MM.1S (cell line): ENCODE data around the gene PHLDB3.
A peak's percentile ranks its signal among the peaks of the same experiment; 100 is the strongest.

Source experiments
- DNase-seq: peaks from one replicate; pipeline ENCODE4 v3.0.0-alpha.2; 2015
- H2AFZ ChIP-seq: fragments of 300-600 bp; sonication (generic); 2 replicates; pipeline ENCODE4 v1.6.0; 2016; ENCODE audit warnings: antibody characterized with exemption, low read length
- H3F3A ChIP-seq: fragments of 300-600 bp; sonication (generic); 2 replicates; pipeline ENCODE4 v1.6.1; 2016; ENCODE audit warnings: mild to moderate bottlenecking, antibody characterized with exemption, low read length, moderate library complexity, mixed read lengths; ENCODE audit not compliant: insufficient read depth
- H3K27ac ChIP-seq: fragments of 300-600 bp; sonication (generic); 2 replicates; pipeline ENCODE4 v1.5.1; 2016; ENCODE audit warnings: mild to moderate bottlenecking, low read length
- H3K27me3 ChIP-seq: fragments of 300-600 bp; sonication (generic); replicated peaks from 2 replicates; pipeline ENCODE4 v1.6.0; 2016; ENCODE audit warnings: low read length; ENCODE audit not compliant: insufficient read depth
- H3K36me3 ChIP-seq: fragments of 300-600 bp; sonication (generic); replicated peaks from 2 replicates; pipeline ENCODE4 v1.6.1; 2016; ENCODE audit warnings: mild to moderate bottlenecking, low read length, mixed read lengths; ENCODE audit not compliant: insufficient read depth
- H3K4me1 ChIP-seq: fragments of 300-600 bp; sonication (generic); 2 replicates; pipeline ENCODE4 v1.6.1; 2016; ENCODE audit warnings: low read length, mixed read lengths
- H3K4me2 ChIP-seq: fragments of 300-600 bp; sonication (generic); 2 replicates; pipeline ENCODE4 v1.6.0; 2016; ENCODE audit warnings: low read depth, low read length
- H3K4me3 ChIP-seq: fragments of 300-600 bp; sonication (generic); 2 replicates; pipeline ENCODE4 v1.5.1; 2016; ENCODE audit warnings: low read length, mixed read lengths
- H3K79me2 ChIP-seq: fragments of 300-600 bp; sonication (generic); 2 replicates; pipeline ENCODE4 v1.6.1; 2016; ENCODE audit warnings: mixed run types, low read length, mixed read lengths
- H3K9ac ChIP-seq: fragments of 300-600 bp; sonication (generic); 2 replicates; pipeline ENCODE4 v1.6.1; 2016; ENCODE audit warnings: low read length, mixed read lengths
- H3K9me2 ChIP-seq: fragments of 300-600 bp; sonication (generic); replicated peaks from 2 replicates; pipeline ENCODE4 v1.6.1; 2016; ENCODE audit warnings: mild to moderate bottlenecking, low read length, mixed read lengths; ENCODE audit not compliant: insufficient read depth
- H3K9me3 ChIP-seq: fragments of 300-600 bp; sonication (generic); replicated peaks from 2 replicates; pipeline ENCODE4 v1.6.1; 2016; ENCODE audit warnings: mild to moderate bottlenecking, low read length, mixed read lengths; ENCODE audit not compliant: insufficient read depth
- H4K20me1 ChIP-seq: fragments of 300-600 bp; sonication (generic); 2 replicates; pipeline ENCODE4 v1.6.1; 2016; ENCODE audit warnings: mild to moderate bottlenecking, low read length, moderate library complexity, mixed read lengths; ENCODE audit not compliant: insufficient read depth
- CTCF ChIP-seq: fragments of 300-600 bp; sonication (generic); IDR thresholded peaks from 2 replicates; pipeline ENCODE4 v1.5.1; 2016; ENCODE audit warnings: antibody characterized with exemption, low read length, mixed read lengths
- EZH2 ChIP-seq: fragments of 300-600 bp; sonication (generic); optimal IDR thresholded peaks from 2 replicates; pipeline ENCODE3; 2017; ENCODE audit warnings: low read depth, mild to moderate bottlenecking, antibody characterized with exemption, low read length, mixed read lengths
- EZH2phosphoT487 ChIP-seq: fragments of 300-600 bp; sonication (generic); IDR thresholded peaks from 2 replicates; pipeline ENCODE4 v1.6.1; 2018; ENCODE audit warnings: antibody characterized with exemption, low read length

PHLDB3 gene

GRCh38 chr19:43467276-43467675 lies 37.3 kb downstream of the PHLDB3 start:
- Histone ChIP-seq H3K36me3 (no peaks in the 10 kb centered on the region), H3K9me2 (no peaks in the 10 kb centered on the region), H3K79me2 (no peaks in the 10 kb centered on the region), H3F3A (no peaks in the 10 kb centered on the region), H3K9ac (no peak overlapping the region), H3K4me2 (no peak overlapping the region), H2AFZ (no peak overlapping the region), H3K4me3 (no peak overlapping the region), H3K9me3 (no peaks in the 10 kb centered on the region), H4K20me1 (no peaks in the 10 kb centered on the region), H3K27ac (no peak overlapping the region), H3K4me1 (peaks cover 8% of the 10 kb centered on the region; the same call in 1 of the 2 replicates), H3K27me3 (peaks cover 4% of the 10 kb centered on the region)
- no peak for DNase-seq
- TF ChIP-seq CTCF, result no peak
- no peak for TF ChIP-seq EZH2
- no peak for TF ChIP-seq EZH2phosphoT487

GRCh38 chr19:43466793-43467192 lies 37.8 kb downstream of the PHLDB3 start:
- Histone ChIP-seq H3K79me2 (no peaks in the 10 kb centered on the region), H2AFZ (no peak overlapping the region), H3K9ac (no peak overlapping the region), H3K4me3 (no peak overlapping the region), H3K27ac (no peak overlapping the region), H3K4me1 (peaks cover 8% of the 10 kb centered on the region; the same call in 1 of the 2 replicates), H3K9me2 (no peaks in the 10 kb centered on the region), H3K4me2 (no peak overlapping the region), H3K27me3 (peaks cover 9% of the 10 kb centered on the region), H3F3A (no peaks in the 10 kb centered on the region), H3K36me3 (no peaks in the 10 kb centered on the region), H4K20me1 (no peaks in the 10 kb centered on the region), H3K9me3 (no peaks in the 10 kb centered on the region)
- TF ChIP-seq EZH2phosphoT487 (no peak), CTCF (no peak), EZH2 (no peak)
- no peak for DNase-seq

- Histone ChIP-seq H3K9ac (no peak within 1 kb of the TSS), H3K27ac (no peak within 1 kb of the TSS), H3K4me1 (peaks cover 8% of the 10 kb centered on the region; the same call in 1 of the 2 replicates), H3K9me3 (no peaks in the 10 kb centered on the region), H4K20me1 (no peaks in the 10 kb centered on the region), H3K4me2 (peak within 1 kb of the TSS; percentile 88), H3F3A (no peaks in the 10 kb centered on the region), H3K9me2 (no peaks in the 10 kb centered on the region), H2AFZ (peak within 1 kb of the TSS; percentile 91), H3K27me3 (peaks cover 21% of the 10 kb centered on the region), H3K4me3 (peak within 1 kb of the TSS; percentile 87), H3K36me3 (no peaks in the 10 kb centered on the region), H3K79me2 (no peaks in the 10 kb centered on the region)
- DNase-seq, result no peak
- no peak for TF ChIP-seq EZH2phosphoT487
- TF ChIP-seq EZH2, result no peak
- no peak for TF ChIP-seq CTCF
Observed at GRCh38 chr19:43465468-43466120, 39.0 kb downstream of the PHLDB3 start, which contains the start of gene LYPD3. Gene LYPD3 (minus strand): TSS chr19:43465608. CDS start chr19:43465571, 37 bp downstream.
